Vagina (tissue), 2 donors: ENCODE measurements around the gene PHF21B.

Experiments
- POLR2A ChIP-seq, 2 donors: fragments of 450-650 bp; IDR thresholded peaks; one replicate each; pipeline ENCODE4 v1.6.1; 2017; ENCODE audit warnings: antibody characterized with exemption in 2 of 2, mild to moderate bottlenecking in 2 of 2, moderate library complexity in 2 of 2
- POLR2AphosphoS5 ChIP-seq, 2 donors: sonication (generic); formaldehyde crosslinking; IDR thresholded peaks; one replicate each; pipeline ENCODE4 v1.9.0; 2017; ENCODE audit warnings: antibody characterized with exemption in 2 of 2, mild to moderate bottlenecking in 2 of 2, low read depth in 1 of 2; ENCODE audit not compliant: insufficient read depth in 1 of 2
- TF ChIP-seq, protein P1 (sequence below), 3 experiments: fragments of 450-650 bp in 2 of 3; fragments of 200-600 bp in 1 of 3; sonication (generic) in 1 of 3; IDR thresholded peaks; one replicate each; pipeline ENCODE4 v1.5.1; 2017 to 2019; ENCODE audit warnings: antibody characterized with exemption in 3 of 3, mild to moderate bottlenecking in 2 of 3, moderate library complexity in 2 of 3

GRCh38 chr22:44973829-44974228 lies 36.0 kb downstream of the PHF21B start:
- TF ChIP-seq, protein P1, sequence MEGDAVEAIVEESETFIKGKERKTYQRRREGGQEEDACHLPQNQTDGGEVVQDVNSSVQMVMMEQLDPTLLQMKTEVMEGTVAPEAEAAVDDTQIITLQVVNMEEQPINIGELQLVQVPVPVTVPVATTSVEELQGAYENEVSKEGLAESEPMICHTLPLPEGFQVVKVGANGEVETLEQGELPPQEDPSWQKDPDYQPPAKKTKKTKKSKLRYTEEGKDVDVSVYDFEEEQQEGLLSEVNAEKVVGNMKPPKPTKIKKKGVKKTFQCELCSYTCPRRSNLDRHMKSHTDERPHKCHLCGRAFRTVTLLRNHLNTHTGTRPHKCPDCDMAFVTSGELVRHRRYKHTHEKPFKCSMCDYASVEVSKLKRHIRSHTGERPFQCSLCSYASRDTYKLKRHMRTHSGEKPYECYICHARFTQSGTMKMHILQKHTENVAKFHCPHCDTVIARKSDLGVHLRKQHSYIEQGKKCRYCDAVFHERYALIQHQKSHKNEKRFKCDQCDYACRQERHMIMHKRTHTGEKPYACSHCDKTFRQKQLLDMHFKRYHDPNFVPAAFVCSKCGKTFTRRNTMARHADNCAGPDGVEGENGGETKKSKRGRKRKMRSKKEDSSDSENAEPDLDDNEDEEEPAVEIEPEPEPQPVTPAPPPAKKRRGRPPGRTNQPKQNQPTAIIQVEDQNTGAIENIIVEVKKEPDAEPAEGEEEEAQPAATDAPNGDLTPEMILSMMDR (IDR thresholded peaks at IDR 0.05) = no peak
- TF ChIP-seq POLR2AphosphoS5 (IDR thresholded peaks at IDR 0.05; ENCODE audit: insufficient read depth in 1 of 2, low read depth in 1 of 2) (no peak), POLR2A (IDR thresholded peaks at IDR 0.05) (no peak)
